ENCODE measurements around the gene MROH7.

The MROH7 gene

DNA sequence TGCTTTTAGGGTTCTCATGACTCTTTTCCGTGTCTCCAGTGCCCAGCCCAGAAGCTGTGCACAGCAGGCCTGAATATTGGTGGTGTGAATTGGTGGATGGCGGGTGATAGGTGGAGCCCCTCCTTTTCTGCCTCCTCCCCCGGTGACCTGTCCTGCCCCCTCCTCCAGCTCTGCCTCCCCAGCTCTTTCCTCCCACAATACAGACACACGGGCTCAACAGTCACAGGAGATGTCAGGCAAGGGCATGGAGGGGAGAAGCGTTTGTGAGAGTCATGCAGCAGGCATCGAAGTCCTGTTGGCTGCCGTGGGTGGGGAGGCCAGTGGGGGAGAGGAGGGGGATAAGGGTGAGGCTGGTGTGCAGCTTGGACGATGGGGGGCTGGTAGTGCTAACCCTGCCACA, 56.8 kb downstream of the MROH7 start:
- no peak for DNase-seq (ENCODE audit: low read depth)

DNA sequence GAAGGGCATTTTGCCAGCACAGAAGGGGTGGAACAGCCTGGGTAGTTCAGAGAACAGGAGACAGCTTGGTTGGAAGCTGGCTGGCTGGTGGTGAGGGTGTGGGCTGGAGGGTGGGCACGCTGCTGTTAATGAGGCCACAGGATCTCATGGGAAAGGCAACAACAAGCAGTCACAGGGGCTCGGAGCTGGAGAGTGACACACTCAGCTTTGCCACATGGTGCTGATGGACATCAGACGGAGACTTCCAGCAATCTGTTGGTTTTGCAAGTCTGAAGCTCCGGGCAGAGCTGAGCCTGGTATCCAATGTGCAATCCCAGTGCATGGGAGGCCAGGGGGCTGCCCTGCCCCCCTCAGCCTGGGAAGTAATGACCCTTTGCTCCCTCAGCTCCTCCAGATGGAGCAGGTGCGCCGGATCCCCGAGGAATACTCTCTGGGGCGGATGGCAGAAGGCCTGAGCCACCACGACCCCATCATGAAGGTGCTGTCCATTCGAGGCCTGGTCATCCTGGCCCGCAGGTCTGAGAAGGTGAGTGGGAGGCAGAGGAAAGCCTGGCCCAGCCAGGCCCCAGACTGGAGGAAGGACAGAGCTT, 58.4 kb downstream of the MROH7 start:
- no peak for DNase-seq (ENCODE audit: low read depth)

DNA sequence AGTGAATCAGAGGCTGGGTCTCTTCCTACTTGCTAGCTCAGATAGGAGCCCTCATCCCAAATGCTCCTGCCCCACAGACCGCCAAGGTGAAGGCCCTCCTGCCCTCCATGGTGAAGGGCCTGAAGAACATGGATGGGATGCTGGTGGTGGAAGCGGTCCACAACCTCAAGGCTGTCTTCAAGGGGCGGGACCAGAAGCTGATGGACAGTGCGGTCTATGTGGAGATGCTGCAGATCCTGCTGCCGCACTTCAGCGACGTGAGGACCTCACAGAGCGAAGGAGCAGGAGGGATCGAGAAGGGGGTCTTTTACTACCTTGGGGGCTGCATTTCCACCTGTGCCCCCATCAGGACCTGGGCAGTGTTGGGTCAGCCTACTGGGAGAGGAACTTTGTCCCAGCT, 59.5 kb downstream of the MROH7 start:
- no peak for DNase-seq (ENCODE audit: low read depth)

GRCh38 chr1:54701996-54702395, 60.4 kb downstream of the MROH7 start:
- DNase-seq (ENCODE audit: low read depth) = no peak

- DNase-seq (ENCODE audit: low read depth) = no peak
Measured at GRCh38 chr1:54703471-54703870, 61.9 kb downstream of the MROH7 start.

DNA sequence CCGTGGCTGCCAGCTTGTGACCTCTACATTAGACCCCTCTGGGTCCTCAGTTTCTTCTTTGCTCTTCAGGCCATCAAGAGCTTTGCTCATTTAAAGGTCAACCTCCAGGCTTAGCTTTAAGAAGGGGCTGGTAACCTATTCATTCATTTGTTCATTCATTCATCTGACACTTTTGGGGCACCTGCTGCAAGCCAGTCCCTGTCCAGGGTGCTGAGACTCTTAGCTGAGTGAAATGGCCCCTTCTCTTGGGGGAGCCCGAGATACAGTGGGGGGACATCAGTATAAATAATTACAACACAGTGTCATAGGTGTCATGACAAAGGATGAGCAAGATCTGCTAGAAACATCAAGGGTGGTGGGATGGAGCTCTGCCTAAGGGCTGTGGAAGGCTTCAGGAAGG, 63.6 kb downstream of the MROH7 start:
- DNase-seq (ENCODE audit: low read depth) = no peak

DNA sequence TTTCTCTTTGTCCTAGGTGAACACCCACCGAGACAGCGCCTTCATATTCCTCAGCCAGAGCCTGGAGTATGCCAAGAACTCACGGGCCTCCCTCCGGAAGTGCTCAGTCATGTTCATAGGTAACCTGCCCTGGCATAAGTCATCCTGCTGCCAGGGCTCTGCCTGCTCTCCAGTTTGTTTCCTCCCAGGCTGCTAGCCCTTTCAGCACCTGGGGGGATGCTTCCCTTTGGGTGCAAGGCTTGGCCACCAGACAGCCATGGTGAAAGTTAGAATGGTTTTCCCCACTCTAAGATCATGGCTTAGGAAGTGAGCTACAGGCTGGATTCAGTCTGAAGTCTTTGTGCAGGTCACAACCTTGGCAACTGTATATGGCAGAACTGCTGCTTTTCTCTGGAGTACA, 64.8 kb downstream of the MROH7 start:
- DNase-seq (ENCODE audit: low read depth) = no peak

DNA sequence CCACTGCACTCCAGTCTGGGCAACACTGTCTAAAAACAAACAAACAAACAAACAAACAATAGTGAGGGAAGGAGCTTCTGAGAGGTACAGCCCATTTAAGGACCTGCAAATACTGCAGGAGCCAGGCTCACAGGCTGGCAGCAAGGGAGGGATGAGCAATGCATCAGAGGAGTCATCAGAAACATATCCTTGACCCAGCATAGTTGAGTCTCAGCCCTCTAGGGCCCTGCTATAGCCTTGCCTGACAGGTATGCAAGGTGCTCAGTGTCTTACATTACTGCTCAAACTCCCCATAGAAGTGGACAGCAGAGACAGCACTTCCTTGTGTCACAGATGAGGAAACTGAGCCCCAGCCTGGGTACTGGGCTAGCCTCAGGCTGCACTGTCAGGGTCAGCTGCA, 66.8 kb downstream of the MROH7 start:
- no peak for DNase-seq (ENCODE audit: low read depth)

DNA sequence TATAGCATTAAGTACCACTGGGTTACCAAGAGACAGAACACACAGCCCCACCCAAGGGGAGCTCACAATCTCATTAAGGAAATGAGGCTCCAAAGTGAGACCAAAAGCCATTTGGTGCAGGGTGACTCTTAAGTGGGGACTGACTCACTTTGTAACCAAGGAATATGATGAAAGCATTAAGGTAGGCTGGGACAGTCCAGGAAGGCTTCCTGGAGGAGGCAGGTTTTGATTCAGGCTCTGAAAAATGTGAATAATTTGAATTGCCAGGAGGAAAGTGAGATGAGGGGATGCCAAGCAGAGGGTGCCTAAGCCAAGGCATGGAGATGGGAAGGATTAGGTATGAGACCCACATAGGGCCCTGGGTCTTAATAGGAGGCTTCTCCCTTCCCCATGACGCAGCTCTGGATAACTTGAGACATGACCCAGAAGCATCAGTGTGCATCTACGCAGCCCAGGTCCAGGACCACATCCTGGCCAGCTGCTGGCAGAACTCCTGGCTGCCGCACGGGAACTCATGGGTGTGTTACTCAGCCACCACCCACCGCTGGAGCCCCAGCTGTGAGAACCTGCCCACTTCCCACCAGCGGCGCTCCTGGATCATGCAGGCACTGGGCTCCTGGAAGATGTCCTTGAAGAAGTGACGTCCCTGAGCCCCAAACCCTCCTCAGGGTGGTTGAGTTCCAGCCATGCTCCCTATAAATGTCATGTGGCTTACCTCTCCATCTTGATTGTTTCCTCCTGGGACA, 68.1 kb downstream of the MROH7 start:
- DNase-seq (ENCODE audit: low read depth) = no peak

GRCh38 chr1:54710434-54710833, 68.8 kb downstream of the MROH7 start:
- no peak for DNase-seq (ENCODE audit: low read depth)

DNA sequence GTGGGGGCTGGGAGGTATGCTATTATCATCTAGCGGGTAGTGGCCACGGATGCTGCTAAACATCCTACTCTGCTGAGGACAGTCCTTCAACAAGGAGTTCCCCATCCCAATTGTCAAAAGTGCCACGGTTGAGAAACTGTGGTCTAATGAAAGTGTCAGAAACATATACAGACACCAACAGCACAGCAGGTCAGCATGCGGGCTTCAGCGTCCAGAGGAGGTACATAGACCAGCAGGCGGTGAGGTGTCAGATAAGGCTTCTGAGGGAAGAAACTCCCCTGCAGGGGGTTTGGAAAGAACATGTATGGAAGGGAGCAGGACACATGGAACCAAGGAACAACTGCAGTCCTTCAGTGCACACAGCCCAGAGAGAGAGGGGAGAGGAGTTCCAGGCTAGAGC, 69.3 kb downstream of the MROH7 start:
- DNase-seq (ENCODE audit: low read depth) = no peak

DNA sequence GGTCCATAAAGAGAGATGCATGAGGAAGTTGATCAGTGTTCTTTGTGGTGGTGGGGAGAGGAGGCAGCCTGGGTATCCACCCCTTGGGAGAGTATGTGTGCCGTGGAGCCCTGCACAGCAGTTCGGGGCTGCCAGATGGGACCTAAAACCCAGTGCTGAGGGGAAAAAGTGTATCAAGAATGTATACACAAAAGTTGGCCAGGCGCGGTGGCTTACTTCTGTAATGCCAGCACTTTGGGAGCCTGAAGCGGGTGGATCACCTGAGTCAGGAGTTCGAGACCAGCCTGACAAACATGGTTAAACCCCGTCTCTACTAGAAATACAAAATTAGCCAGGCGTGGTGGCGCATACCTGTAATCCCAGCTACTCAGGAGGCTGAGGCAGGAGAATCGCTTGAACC, 70.0 kb downstream of the MROH7 start:
- no peak for DNase-seq (ENCODE audit: low read depth)

GRCh38 chr1:54714881-54715492, 73.4 kb downstream of the MROH7 start:
- DNase-seq (ENCODE audit: low read depth) = no peak

GRCh38 chr1:54715493-54716298, 74.1 kb downstream of the MROH7 start, which contains the start of gene TTC4:
TSS of gene TTC4 (plus strand) at chr1:54715861. CDS start at chr1:54715909, 48 bp downstream.
- peak; percentile 62 for DNase-seq (ENCODE audit: low read depth)

GRCh38 chr1:54716299-54717047, 74.9 kb downstream of the MROH7 start:
- DNase-seq (ENCODE audit: low read depth) = no peak

DNA sequence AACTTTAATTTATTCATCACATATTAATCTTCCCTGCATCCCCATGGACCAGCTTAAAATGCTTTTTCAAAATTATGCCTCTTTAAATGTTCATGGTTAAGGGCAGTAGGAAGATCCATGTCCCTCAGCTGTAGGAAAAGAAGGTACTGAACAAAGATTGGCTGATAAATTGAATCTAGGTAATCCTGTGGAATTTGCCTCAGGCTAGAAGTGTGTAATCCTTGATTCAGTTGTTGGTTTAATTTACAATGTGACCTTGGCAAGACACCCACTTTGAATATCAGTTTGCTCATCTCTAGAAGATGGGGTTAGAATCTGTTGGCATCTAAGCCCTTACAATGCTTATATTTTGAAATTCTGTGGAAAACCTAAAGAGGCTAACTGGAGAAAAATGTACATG, 80.1 kb downstream of the MROH7 start:
- no peak for DNase-seq (ENCODE audit: low read depth)

GRCh38 chr1:54723985-54724384, 82.4 kb downstream of the MROH7 start:
- no peak for DNase-seq (ENCODE audit: low read depth)

- DNase-seq (ENCODE audit: low read depth) = no peak
Measured at GRCh38 chr1:54724771-54725170, 83.2 kb downstream of the MROH7 start.

DNA sequence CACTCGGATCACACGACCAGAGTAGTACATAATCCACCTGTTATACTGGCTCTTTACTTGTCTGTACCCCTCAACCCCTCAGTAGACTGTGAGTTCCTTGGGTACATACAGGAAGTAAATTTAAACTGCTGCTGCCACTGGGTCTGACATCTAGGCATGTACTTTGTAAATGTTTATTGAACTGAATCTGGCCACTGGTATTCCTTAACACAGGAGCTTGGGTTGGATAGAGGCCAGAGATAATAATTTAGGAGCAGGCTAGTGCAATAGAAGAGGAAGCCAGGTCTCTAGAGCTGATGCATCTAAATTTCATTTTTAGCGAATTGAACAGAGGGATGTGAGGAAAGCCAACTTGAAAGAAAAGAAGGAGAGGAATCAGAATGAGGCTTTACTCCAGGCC, 86.4 kb downstream of the MROH7 start:
- DNase-seq (ENCODE audit: low read depth) = no peak

- DNase-seq (ENCODE audit: low read depth) = no peak
Measured at GRCh38 chr1:54736685-54737084, 95.1 kb downstream of the MROH7 start.

GRCh38 chr1:54738244-54738643, 96.7 kb downstream of the MROH7 start:
- DNase-seq (ENCODE audit: low read depth) = no peak

GRCh38 chr1:54741531-54741930, 99.9 kb downstream of the MROH7 start:
- no peak for DNase-seq (ENCODE audit: low read depth)

Data from stimulated activated CD8-positive, alpha-beta memory T cell treated with anti-CD3 and anti-CD28 coated beads, Interleukin-7, amount 100 ng/mL, for 24 hours (primary cell).